WTC11 (cell line): ENCODE measurements around the gene SP3. TPM values are rescaled to one million over a fixed set of nuclear protein-coding genes. Genes with fewer than 3 reads are reported as not detected.

Source experiments
- ATAC-seq: fragments of 200-7000 bp; cut with Tn5 transposase; 2 replicates; pipeline ENCODE4 v1.10.0; 2021; ENCODE audit warnings: mild to moderate bottlenecking, moderate library complexity
- CTCF ChIA-PET: fragments of 300-600 bp; sonication (Branson Sonifier 250); formaldehyde crosslinking; loops from one replicate; lab custom pipeline; 2021; ENCODE audit warnings: antibody characterized with exemption; lab: Charles Lee
- POLR2A ChIA-PET: fragments of 350-600 bp; sonication (Branson Sonifier 250); formaldehyde crosslinking; loops from one replicate; lab custom pipeline; 2021; ENCODE audit warnings: antibody characterized with exemption; lab: Charles Lee
- DNase-seq: peaks from one replicate; pipeline ENCODE4 v3.0.0; 2021; ENCODE audit warnings: low spot score
- H3K27ac Mint-ChIP-seq: 2 replicates; pipeline ENCODE4 v1.8.0; 2021; ENCODE audit warnings: mixed read lengths
- H3K27me3 Mint-ChIP-seq: 2 replicates; pipeline ENCODE4 v1.8.0; 2021; ENCODE audit warnings: low read depth, mild to moderate bottlenecking, moderate library complexity, mixed read lengths
- H3K36me3 Mint-ChIP-seq: 2 replicates; pipeline ENCODE4 v1.8.0; 2021; ENCODE audit warnings: mixed read lengths
- H3K4me1 Mint-ChIP-seq: 2 replicates; pipeline ENCODE4 v1.8.0; 2022; ENCODE audit warnings: mixed read lengths
- H3K4me3 Mint-ChIP-seq: 2 replicates; pipeline ENCODE4 v1.8.0; 2021; ENCODE audit warnings: mild to moderate bottlenecking, moderate library complexity, mixed read lengths
- H3K9me3 Mint-ChIP-seq: 2 replicates; pipeline ENCODE4 v1.8.0; 2021; ENCODE audit warnings: mixed read lengths
- ARID4B ChIP-seq: sonication (generic); formaldehyde crosslinking; IDR thresholded peaks from 2 replicates; pipeline ENCODE4 v1.8.0; 2023; ENCODE audit warnings: missing genetic modification reagents, mild to moderate bottlenecking, borderline replicate concordance
- E2F5 ChIP-seq: sonication (generic); formaldehyde crosslinking; IDR thresholded peaks from 2 replicates; pipeline ENCODE4 v1.8.1; 2022; ENCODE audit warnings: mild to moderate bottlenecking, moderate library complexity, missing genetic modification reagents
- FOXJ3 ChIP-seq: sonication (generic); formaldehyde crosslinking; IDR thresholded peaks from 2 replicates; pipeline ENCODE4 v1.9.0; 2021; ENCODE audit warnings: missing genetic modification reagents, mild to moderate bottlenecking, borderline replicate concordance
- FOXP4 ChIP-seq: sonication (generic); formaldehyde crosslinking; IDR thresholded peaks from 2 replicates; pipeline ENCODE4 v1.8.0; 2022; ENCODE audit warnings: mild to moderate bottlenecking, missing genetic modification reagents
- KAT7 ChIP-seq: sonication (generic); formaldehyde crosslinking; IDR thresholded peaks from 2 replicates; pipeline ENCODE4 v1.8.1; 2023; ENCODE audit warnings: missing genetic modification reagents, mild to moderate bottlenecking, borderline replicate concordance
- MXD4 ChIP-seq: fragments of 250-450 bp; sonication (Bioruptor Pico); IDR thresholded peaks from 2 replicates; pipeline ENCODE4 v1.8.0; 2021; ENCODE audit warnings: mild to moderate bottlenecking, moderate library complexity, borderline replicate concordance
- NR1H2 ChIP-seq: sonication (generic); formaldehyde crosslinking; IDR thresholded peaks from 2 replicates; pipeline ENCODE4 v1.9.0; 2021; ENCODE audit warnings: mild to moderate bottlenecking, moderate library complexity, missing genetic modification reagents
- PRDM15 ChIP-seq: sonication (generic); formaldehyde crosslinking; IDR thresholded peaks from 2 replicates; pipeline ENCODE4 v1.8.0; 2022; ENCODE audit warnings: missing genetic modification reagents
- TCF7 ChIP-seq: sonication (generic); formaldehyde crosslinking; IDR thresholded peaks from 2 replicates; pipeline ENCODE4 v1.8.0; 2022; ENCODE audit warnings: mild to moderate bottlenecking, low read depth, missing genetic modification reagents, moderate library complexity
- ZMAT4 ChIP-seq: fragments of 250-450 bp; sonication (Bioruptor Pico); IDR thresholded peaks from 2 replicates; pipeline ENCODE4 v1.9.0; 2021; ENCODE audit warnings: mild to moderate bottlenecking
- ZNF121 ChIP-seq: sonication (generic); formaldehyde crosslinking; IDR thresholded peaks from 2 replicates; pipeline ENCODE4 v1.8.0; 2023; ENCODE audit warnings: missing genetic modification reagents
- ZNF138 ChIP-seq: sonication (generic); formaldehyde crosslinking; conservative IDR thresholded peaks from 2 replicates; pipeline ENCODE4 v1.8.1; 2022; ENCODE audit warnings: mild to moderate bottlenecking, moderate library complexity, missing genetic modification reagents
- ZNF281 ChIP-seq: sonication (generic); formaldehyde crosslinking; IDR thresholded peaks from 2 replicates; pipeline ENCODE4 v1.8.0; 2023; ENCODE audit warnings: mild to moderate bottlenecking, missing genetic modification reagents
- ZNF671 ChIP-seq: fragments of 250-450 bp; sonication (Bioruptor Pico); IDR thresholded peaks from 2 replicates; pipeline ENCODE4 v1.8.0; 2021; ENCODE audit warnings: mild to moderate bottlenecking
- ZSCAN18 ChIP-seq: fragments of 250-450 bp; sonication (Bioruptor Pico); IDR thresholded peaks from 2 replicates; pipeline ENCODE4 v2.1.2; 2022; ENCODE audit warnings: mild to moderate bottlenecking, moderate library complexity
- total RNA-seq: library from RNA; stranded (reverse); gene quantifications from 3 replicates; pipeline ENCODE4 v1.2.3, GENCODE V29; 2021

The SP3 gene
- total RNA-seq, 1 experiment from 2014 or later = 88.5 TPM

GRCh38 chr2:173941567-173941966 is 23.6 kb downstream of the SP3 start (continued):
- no peak for TF ChIP-seq ARID4B
- TF ChIP-seq TCF7 (CRISPR knock-in tag) = no peak

- Mint-ChIP-seq H3K4me1 (peaks cover 43% of the 10 kb centered on the region), H3K36me3 (no peaks in the 10 kb centered on the region), H3K4me3 (no peak overlapping the region; the same call in 1 of the 2 replicates), H3K27me3 (no peaks in the 10 kb centered on the region), H3K27ac (peak overlapping the region; percentile 61), H3K9me3 (no peaks in the 10 kb centered on the region)
- ATAC-seq (no peak), DNase-seq (no peak)
- ChIA-PET CTCF (no interaction called here), POLR2A (no interaction called here)
- TF ChIP-seq ZNF138 (CRISPR knock-in tag) (no peak), FOXP4 (no peak), ZNF671 (CRISPR knock-in tag) (no peak), NR1H2 (CRISPR knock-in tag) (no peak), ZNF281 (CRISPR knock-in tag) (no peak), KAT7 (CRISPR knock-in tag) (no peak), MXD4 (no peak), ZSCAN18 (CRISPR knock-in tag) (no peak)
Observed at GRCh38 chr2:173940208-173941020, 24.8 kb downstream of the SP3 start.

GRCh38 chr2:173938700-173939384 is 26.3 kb downstream of the SP3 start:
- H3K27ac Mint-ChIP-seq = peak overlapping the region; percentile 65
- H3K4me3 Mint-ChIP-seq = no peak overlapping the region
- no peaks in the 10 kb centered on the region for H3K9me3 Mint-ChIP-seq
- ChIA-PET POLR2A (no interaction called here), CTCF (no interaction called here)
- H3K4me1 Mint-ChIP-seq = peaks cover 43% of the 10 kb centered on the region
- no peak for ATAC-seq
- no peaks in the 10 kb centered on the region for H3K36me3 Mint-ChIP-seq
- no peak for DNase-seq
- H3K27me3 Mint-ChIP-seq = no peaks in the 10 kb centered on the region
- TF ChIP-seq PRDM15 (no peak), ZNF121 (CRISPR knock-in tag) (no peak), E2F5 (no peak), ZMAT4 (no peak), FOXJ3 (CRISPR knock-in tag) (no peak)
